T-helper 2 cell treated with Interferon-gamma antibody and Interleukin-4, amounts not matched to agents 5 μg/mL and 100 μg/mL, for 36 hours (primary cell): Measurements from ENCODE around the gene PTPRJ.

Experiments
- DNase-seq: peaks from one replicate; pipeline ENCODE4 v3.0.0; 2021; ENCODE audit warnings: low spot score
- H3K27ac Mint-ChIP-seq: one replicate; pipeline ENCODE4 v1.8.0; 2021; ENCODE audit warnings: mild to moderate bottlenecking, mixed read lengths
- H3K27me3 Mint-ChIP-seq: one replicate; pipeline ENCODE4 v1.8.0; 2021; ENCODE audit warnings: low read depth, mixed read lengths
- H3K36me3 Mint-ChIP-seq: one replicate; pipeline ENCODE4 v1.8.0; 2021; ENCODE audit warnings: low read depth, mixed read lengths
- H3K4me1 Mint-ChIP-seq: one replicate; pipeline ENCODE4 v1.8.0; 2021; ENCODE audit warnings: low read depth, mixed read lengths
- H3K4me3 Mint-ChIP-seq: one replicate; pipeline ENCODE4 v1.8.0; 2022; ENCODE audit warnings: mild to moderate bottlenecking, moderate library complexity, mixed read lengths
- H3K9me3 Mint-ChIP-seq: one replicate; pipeline ENCODE4 v1.8.0; 2021; ENCODE audit warnings: mixed read lengths

PTPRJ gene

GRCh38 chr11:47981667-47982404 lies 1.5 kb downstream of the PTPRJ start:
- H3K9me3 Mint-ChIP-seq, result no peaks in the 10 kb centered on the region
- peaks cover 38% of the 10 kb centered on the region for H3K36me3 Mint-ChIP-seq
- peaks cover 38% of the 10 kb centered on the region for H3K4me1 Mint-ChIP-seq
- H3K4me3 Mint-ChIP-seq, result peak overlapping the region; percentile 97
- peaks cover 9% of the 10 kb centered on the region for H3K27me3 Mint-ChIP-seq
- no peak for DNase-seq
- H3K27ac Mint-ChIP-seq, result peak overlapping the region; percentile 90

GRCh38 chr11:47982616-47983015 lies 2.3 kb downstream of the PTPRJ start:
- Mint-ChIP-seq H3K4me1 (peaks cover 43% of the 10 kb centered on the region), H3K27ac (peak overlapping the region; percentile 72), H3K4me3 (peak overlapping the region; percentile 70), H3K36me3 (peaks cover 42% of the 10 kb centered on the region), H3K9me3 (no peaks in the 10 kb centered on the region), H3K27me3 (peaks cover 6% of the 10 kb centered on the region)
- no peak for DNase-seq

GRCh38 chr11:47983464-47984397 lies 3.4 kb downstream of the PTPRJ start:
- Mint-ChIP-seq H3K27ac (peak overlapping the region; percentile 72), H3K4me3 (peak overlapping the region; percentile 70), H3K27me3 (peaks cover 4% of the 10 kb centered on the region), H3K9me3 (no peaks in the 10 kb centered on the region), H3K36me3 (peaks cover 46% of the 10 kb centered on the region), H3K4me1 (peaks cover 52% of the 10 kb centered on the region)
- no peak for DNase-seq

GRCh38 chr11:47986219-47986618 lies 5.9 kb downstream of the PTPRJ start:
- H3K4me1 Mint-ChIP-seq, result peaks cover 58% of the 10 kb centered on the region
- H3K9me3 Mint-ChIP-seq, result no peaks in the 10 kb centered on the region
- H3K36me3 Mint-ChIP-seq, result peaks cover 44% of the 10 kb centered on the region
- H3K27ac Mint-ChIP-seq, result peak overlapping the region; percentile 4
- DNase-seq, result no peak
- no peaks in the 10 kb centered on the region for H3K27me3 Mint-ChIP-seq
- no peak overlapping the region for H3K4me3 Mint-ChIP-seq

- Mint-ChIP-seq H3K27me3 (no peaks in the 10 kb centered on the region), H3K27ac (peak overlapping the region; percentile 54), H3K36me3 (peaks cover 44% of the 10 kb centered on the region), H3K4me3 (no peak overlapping the region), H3K4me1 (peaks cover 62% of the 10 kb centered on the region), H3K9me3 (no peaks in the 10 kb centered on the region)
- DNase-seq, result no peak
Measured at GRCh38 chr11:47986742-47987141, 6.4 kb downstream of the PTPRJ start.

GRCh38 chr11:47987310-47987709 lies 7.0 kb downstream of the PTPRJ start:
- Mint-ChIP-seq H3K4me1 (peaks cover 57% of the 10 kb centered on the region), H3K27me3 (no peaks in the 10 kb centered on the region), H3K4me3 (no peak overlapping the region), H3K36me3 (peaks cover 39% of the 10 kb centered on the region), H3K27ac (peak overlapping the region; percentile 33), H3K9me3 (no peaks in the 10 kb centered on the region)
- DNase-seq, result no peak

GRCh38 chr11:47987781-47988180 lies 7.4 kb downstream of the PTPRJ start:
- H3K4me1 Mint-ChIP-seq, result peaks cover 56% of the 10 kb centered on the region
- peaks cover 37% of the 10 kb centered on the region for H3K36me3 Mint-ChIP-seq
- no peak for DNase-seq
- no peaks in the 10 kb centered on the region for H3K27me3 Mint-ChIP-seq
- no peak overlapping the region for H3K27ac Mint-ChIP-seq
- H3K4me3 Mint-ChIP-seq, result no peak overlapping the region
- no peaks in the 10 kb centered on the region for H3K9me3 Mint-ChIP-seq

- Mint-ChIP-seq H3K36me3 (peaks cover 25% of the 10 kb centered on the region), H3K4me3 (no peak overlapping the region), H3K4me1 (peaks cover 42% of the 10 kb centered on the region), H3K27me3 (no peaks in the 10 kb centered on the region), H3K9me3 (no peaks in the 10 kb centered on the region), H3K27ac (peak overlapping the region; percentile 35)
- DNase-seq, result no peak
Measured at GRCh38 chr11:47989779-47990178, 9.4 kb downstream of the PTPRJ start.

GRCh38 chr11:47991266-47991830 lies 11.0 kb downstream of the PTPRJ start:
- no peaks in the 10 kb centered on the region for H3K9me3 Mint-ChIP-seq
- H3K36me3 Mint-ChIP-seq, result peaks cover 23% of the 10 kb centered on the region
- peak overlapping the region; percentile 64 for H3K4me3 Mint-ChIP-seq
- DNase-seq, result no peak
- H3K4me1 Mint-ChIP-seq, result peaks cover 38% of the 10 kb centered on the region
- H3K27ac Mint-ChIP-seq, result peak overlapping the region; percentile 68
- no peaks in the 10 kb centered on the region for H3K27me3 Mint-ChIP-seq

- Mint-ChIP-seq H3K4me1 (peaks cover 32% of the 10 kb centered on the region), H3K9me3 (no peaks in the 10 kb centered on the region), H3K27me3 (no peaks in the 10 kb centered on the region), H3K36me3 (peaks cover 24% of the 10 kb centered on the region), H3K4me3 (peak overlapping the region; percentile 64), H3K27ac (no peak overlapping the region)
- no peak for DNase-seq
Measured at GRCh38 chr11:47991894-47992293, 11.5 kb downstream of the PTPRJ start.

- H3K27ac Mint-ChIP-seq, result no peak overlapping the region
- H3K4me1 Mint-ChIP-seq, result peaks cover 31% of the 10 kb centered on the region
- H3K4me3 Mint-ChIP-seq, result no peak overlapping the region
- no peaks in the 10 kb centered on the region for H3K9me3 Mint-ChIP-seq
- no peak for DNase-seq
- H3K36me3 Mint-ChIP-seq, result peaks cover 23% of the 10 kb centered on the region
- H3K27me3 Mint-ChIP-seq, result no peaks in the 10 kb centered on the region
Measured at GRCh38 chr11:47992959-47993820, 12.8 kb downstream of the PTPRJ start.

GRCh38 chr11:47994417-47994816 lies 14.1 kb downstream of the PTPRJ start:
- Mint-ChIP-seq H3K9me3 (no peaks in the 10 kb centered on the region), H3K36me3 (peaks cover 27% of the 10 kb centered on the region), H3K27ac (no peak overlapping the region), H3K27me3 (no peaks in the 10 kb centered on the region), H3K4me3 (no peak overlapping the region), H3K4me1 (peaks cover 39% of the 10 kb centered on the region)
- no peak for DNase-seq

- Mint-ChIP-seq H3K27me3 (no peaks in the 10 kb centered on the region), H3K27ac (no peak overlapping the region), H3K36me3 (peaks cover 27% of the 10 kb centered on the region), H3K4me1 (peaks cover 36% of the 10 kb centered on the region), H3K9me3 (no peaks in the 10 kb centered on the region), H3K4me3 (no peak overlapping the region)
- no peak for DNase-seq
Measured at GRCh38 chr11:47995360-47995769, 15.0 kb downstream of the PTPRJ start.
